ENCODE results near the gene MOSPD2.

The MOSPD2 gene

DNA sequence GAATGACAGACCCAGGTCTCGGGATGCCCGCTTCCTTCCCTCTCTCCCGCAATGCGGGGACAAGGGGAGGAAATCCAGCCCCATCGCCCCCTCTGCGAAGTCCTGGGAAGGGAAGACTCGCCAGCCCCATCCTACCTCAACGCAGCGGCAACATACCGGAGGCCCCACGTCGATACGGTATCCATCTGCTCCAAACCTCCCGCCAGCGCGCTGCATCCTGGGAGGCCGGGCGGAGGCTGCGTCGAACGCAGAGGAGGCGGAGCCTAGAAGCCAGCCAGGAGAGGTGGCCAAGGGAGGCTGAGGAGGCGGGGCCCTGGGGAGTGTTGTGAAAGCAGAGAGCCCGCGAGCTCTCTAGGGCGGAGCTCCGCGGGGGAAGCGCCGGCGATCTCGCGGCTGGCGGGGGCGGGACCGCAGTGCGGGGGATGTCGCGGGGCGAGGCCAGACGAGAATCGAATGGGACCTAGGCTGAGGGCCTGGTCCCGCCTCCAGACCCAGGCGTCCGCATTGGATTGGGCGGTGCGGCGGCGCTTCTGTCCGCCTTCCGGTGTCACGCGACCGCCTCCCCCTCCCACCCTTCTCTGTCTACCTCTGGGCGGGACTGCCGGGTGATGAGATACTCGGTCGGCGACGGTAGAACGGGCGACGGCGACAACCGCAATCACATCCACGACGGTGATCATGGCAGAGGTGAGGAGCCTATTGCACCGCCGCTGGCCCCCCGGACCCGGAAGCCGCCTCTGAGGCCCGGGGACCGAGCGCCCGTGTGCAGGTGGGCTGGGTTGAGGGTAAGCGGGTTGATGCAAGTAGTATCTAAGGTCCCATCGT is at the start of gene MOSPD2, which contains the start of gene FANCB:
TSS of gene MOSPD2 (plus strand) at position 571 of the 825 bp plus-strand sequence. CDS start at position 679, 108 bp downstream.
TSS of gene FANCB (minus strand) at position 219 of the 825 bp plus-strand sequence. CDS start 7,559 bp downstream, outside the sequence.
- DNase-seq = peak; percentile 13 to 95 (median 86)

- no peak for DNase-seq
Measured at GRCh38 chrX:14825851-14826250, 47.4 kb upstream of the MOSPD2 start.

DNA sequence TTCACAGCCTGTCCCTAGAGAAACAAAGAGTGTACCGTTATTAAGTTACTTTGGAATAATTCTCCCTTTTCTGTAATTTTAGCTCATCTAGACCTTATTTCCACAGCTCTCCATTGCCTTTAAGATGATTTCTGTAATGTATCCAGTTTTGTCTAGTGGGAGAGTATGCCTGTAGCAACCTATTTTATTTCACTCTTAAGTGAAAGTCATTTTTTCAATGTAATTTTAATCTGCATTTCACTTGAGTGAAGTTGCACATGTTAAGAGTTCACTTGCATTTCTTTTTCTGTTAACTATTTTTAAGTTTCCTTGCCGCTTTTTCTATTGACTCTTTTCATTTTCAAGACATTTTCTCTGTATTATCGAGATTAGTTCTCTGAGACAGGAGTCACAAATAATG is 46.9 kb upstream of the MOSPD2 start:
- DNase-seq = no peak

- no peak for DNase-seq
Measured at GRCh38 chrX:14829643-14830042, 43.6 kb upstream of the MOSPD2 start.

GRCh38 chrX:14832151-14832550 is 41.1 kb upstream of the MOSPD2 start:
- no peak for DNase-seq

DNA sequence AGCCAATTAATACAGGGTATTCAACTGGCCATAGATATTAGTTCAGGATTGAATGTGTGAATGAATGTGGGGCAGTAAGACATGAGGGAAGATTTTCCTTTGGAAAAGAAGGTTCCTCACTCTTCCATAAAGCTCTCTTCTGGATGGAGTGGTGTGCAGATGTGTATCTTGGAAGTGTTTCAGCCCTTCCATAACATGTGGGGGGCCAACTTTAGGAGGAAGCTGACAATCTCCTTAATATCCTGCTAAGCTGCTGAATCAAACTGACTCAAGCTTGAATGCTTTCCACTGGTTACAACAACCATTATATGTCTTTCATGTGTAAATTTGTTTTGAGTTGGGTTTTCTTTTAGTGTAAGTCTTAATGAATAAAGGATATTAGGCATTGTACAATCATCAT is 40.6 kb upstream of the MOSPD2 start:
- DNase-seq = no peak

DNA sequence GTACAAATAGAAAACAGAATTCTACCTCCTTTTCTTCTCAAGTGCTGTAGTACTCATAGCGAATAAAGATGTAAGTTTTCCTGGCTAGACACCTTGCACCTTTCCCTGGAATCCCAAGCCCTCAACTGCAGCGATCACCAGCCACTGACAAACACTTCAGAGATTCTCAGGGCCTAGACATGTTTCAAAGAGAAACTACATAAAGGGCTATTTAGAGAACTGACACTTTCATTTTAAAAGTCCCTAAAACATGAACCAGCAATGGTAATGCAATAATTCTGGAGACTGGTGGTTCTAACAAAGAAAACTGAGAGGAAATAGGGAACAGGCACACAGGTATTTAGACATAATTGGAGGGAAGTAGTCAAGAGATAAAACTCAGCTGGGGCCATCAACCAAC is 36.1 kb upstream of the MOSPD2 start:
- DNase-seq = no peak

- DNase-seq = no peak
Measured at GRCh38 chrX:14843666-14844065, 29.6 kb upstream of the MOSPD2 start.

GRCh38 chrX:14851526-14851925 is 21.7 kb upstream of the MOSPD2 start:
- no peak for DNase-seq

- no peak for DNase-seq
Measured at GRCh38 chrX:14864631-14865030, 8.6 kb upstream of the MOSPD2 start.

DNA sequence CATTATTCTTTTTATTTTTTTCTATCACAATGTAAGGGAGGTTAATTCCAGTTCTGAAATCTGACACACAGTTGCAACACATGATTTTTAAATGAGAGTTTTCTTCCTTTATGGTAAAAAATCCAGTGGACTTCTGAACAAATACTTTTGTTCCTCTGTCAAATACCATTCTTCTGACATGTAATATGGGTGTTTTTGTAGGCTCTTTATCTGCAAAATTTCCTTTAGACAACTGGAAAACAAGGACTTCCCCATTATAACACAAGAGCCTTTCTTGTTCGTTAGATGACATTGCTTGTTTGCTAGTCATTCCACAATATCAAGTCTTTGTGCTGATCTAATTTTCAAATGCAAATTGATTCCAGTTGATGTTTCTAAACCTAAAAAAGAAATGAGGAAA is 8.0 kb upstream of the MOSPD2 start:
- DNase-seq = no peak

GRCh38 chrX:14871767-14872166 is 1.5 kb upstream of the MOSPD2 start:
- DNase-seq = no peak

GRCh38 chrX:14872355-14872754 is 866 bp upstream of the MOSPD2 start:
- DNase-seq = no peak

DNA sequence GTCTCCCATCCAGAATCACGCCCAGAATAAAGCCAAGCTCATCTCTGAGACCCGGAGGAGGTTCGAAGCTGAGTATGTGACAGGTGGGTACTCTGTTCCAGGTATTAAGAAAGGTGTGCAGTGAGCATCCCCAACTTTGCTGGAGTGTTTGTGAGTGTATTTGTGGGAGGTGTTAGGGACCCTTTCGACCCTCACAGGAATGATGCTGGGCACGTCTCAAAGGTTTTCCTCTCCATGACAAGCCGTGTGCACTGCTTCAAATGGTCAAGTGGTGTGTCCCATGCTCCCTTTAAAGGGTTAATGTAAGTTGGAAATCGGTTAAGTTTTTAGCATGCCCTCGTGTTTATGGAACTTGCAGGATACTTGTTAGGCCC is 442 bp downstream of the MOSPD2 start:
- no peak for DNase-seq

- DNase-seq = no peak
Measured at GRCh38 chrX:14875624-14876023, 2.4 kb downstream of the MOSPD2 start.

GRCh38 chrX:14883826-14884225 is 10.6 kb downstream of the MOSPD2 start:
- no peak for DNase-seq

DNA sequence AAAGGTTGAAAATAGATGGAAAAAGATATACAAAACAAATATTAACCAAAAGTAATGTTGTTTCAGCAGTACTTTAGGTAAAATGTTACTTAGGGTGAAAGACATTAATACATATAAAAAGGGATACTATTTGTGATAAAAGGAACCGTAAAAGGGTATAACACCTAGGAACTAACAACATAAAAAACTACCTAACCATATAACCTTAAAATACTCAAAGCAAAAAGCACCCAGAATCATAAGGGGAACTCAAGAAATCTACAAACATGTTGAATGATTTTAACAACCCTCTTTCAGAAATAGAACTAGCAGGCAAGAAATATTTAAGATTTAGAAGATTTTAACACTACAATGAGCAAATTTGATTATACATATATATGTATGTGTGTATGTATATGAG is 11.5 kb downstream of the MOSPD2 start:
- DNase-seq = no peak

DNA sequence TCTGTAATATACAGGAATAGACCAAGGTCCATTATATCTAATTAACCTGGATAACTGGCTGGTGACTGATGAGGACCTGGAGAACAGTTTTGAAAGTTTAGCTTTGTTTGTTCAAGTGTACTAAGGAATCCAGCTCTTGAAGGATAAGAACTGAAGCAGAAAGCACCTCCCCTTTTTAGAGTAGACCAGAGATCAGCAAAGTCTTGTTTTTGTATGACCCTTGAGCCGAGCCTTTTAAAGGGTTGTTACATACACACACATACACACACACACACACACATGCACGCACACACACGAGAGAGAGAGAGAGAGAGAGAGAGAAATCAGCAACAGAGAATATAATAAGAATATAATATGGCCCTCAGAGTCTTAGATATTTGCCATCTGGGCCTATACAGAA is 13.0 kb downstream of the MOSPD2 start:
- no peak for DNase-seq

DNA sequence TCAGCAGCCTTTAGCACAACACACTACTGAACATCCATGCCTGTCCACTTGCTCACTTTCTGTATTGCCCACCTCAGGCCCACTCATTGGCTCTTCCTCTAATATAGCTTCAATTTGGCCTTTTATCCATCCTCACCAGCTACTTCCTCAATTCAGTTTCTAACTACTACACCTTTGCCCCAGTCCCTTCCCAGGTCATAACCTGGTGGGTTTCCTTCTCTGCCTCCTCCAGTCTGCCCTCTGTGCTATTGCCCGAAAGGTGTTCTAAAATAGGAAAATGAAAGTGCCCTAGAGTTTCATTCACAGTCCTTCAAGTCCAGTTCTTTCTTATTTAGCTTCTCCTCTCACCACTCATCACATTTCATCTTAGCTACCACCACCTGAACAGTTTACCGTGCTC is 23.1 kb downstream of the MOSPD2 start:
- DNase-seq = no peak

DNA sequence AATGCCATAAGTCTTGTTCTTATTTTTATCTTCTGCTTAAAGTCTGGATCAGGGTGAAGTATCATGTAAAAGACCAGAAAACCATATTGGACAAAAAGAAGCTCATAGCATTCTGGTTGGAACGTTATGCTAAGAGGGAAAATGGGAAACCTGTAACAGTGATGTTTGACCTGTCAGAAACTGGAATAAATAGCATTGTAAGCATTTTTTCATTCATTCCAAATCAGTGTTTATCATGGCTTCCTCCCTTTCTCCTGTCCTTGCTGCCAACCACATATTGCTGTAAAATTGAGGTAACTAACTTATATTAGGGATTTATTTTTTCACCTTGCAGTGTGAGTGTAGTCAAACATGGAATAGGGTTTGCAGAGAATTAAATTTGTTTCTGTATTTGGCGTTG is 23.8 kb downstream of the MOSPD2 start:
- no peak for DNase-seq

DNA sequence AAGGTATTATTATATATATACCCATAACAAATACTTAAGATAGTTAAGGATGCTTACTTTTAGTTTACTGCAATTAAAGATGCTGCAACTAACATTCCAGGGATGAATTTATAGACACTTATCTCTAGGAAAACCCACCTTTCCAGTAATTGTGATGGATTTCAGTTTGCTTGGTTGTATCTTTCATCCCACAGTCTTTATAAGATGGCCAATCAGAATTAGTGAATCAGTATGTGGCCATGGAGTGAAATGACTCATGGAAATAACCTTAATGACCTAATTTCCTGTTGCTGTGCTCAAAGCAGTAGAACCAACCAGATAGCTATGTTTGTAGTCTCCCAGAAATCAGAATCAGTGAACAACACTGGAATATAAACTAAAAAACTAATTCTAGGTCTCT is 26.4 kb downstream of the MOSPD2 start:
- no peak for DNase-seq

DNA sequence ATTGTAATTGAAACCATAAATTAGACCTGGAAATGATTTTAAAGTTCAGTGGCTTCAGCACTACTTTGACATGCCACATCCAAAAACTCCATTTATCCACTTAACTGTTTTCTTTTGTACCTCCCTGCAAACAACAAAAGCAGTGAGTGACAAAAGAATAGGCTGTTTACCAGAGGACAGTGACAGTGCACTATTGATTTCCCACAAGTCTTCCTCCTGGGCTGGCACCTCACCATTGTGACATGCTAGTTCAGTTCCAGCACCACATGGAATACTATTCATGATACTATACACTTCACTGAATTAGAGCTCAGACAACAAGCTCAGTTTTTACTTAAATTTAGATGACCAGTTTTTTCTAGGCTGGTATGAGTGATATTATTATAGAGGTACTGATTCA is 29.3 kb downstream of the MOSPD2 start:
- peak in 8 of 56 donors; percentile 0 to 5 (median 0) for DNase-seq

- no peak for DNase-seq
Measured at GRCh38 chrX:14903891-14904290, 30.7 kb downstream of the MOSPD2 start.

GRCh38 chrX:14913241-14913640 is 40.0 kb downstream of the MOSPD2 start:
- DNase-seq = no peak

All from amygdala (tissue), 56 donors.